Skeletal muscle satellite cell (primary cell): ENCODE data around the gene CAMTA1.

Experiments used
- H3K27me3 ChIP-seq: 2 replicates; pipeline ENCODE4 v1.7.0; 2013; ENCODE audit warnings: low read length; ENCODE audit not compliant: control insufficient read depth, insufficient read depth
- H3K36me3 ChIP-seq: 2 replicates; pipeline ENCODE4 v1.7.0; 2013; ENCODE audit warnings: mild to moderate bottlenecking, control low read depth, low read length; ENCODE audit not compliant: insufficient read depth
- H3K4me1 ChIP-seq: 2 replicates; pipeline ENCODE4 v1.7.0; 2013; ENCODE audit warnings: low read length; ENCODE audit not compliant: control insufficient read depth, insufficient read depth
- H3K4me2 ChIP-seq: 2 replicates; pipeline ENCODE4 v1.7.0; 2013; ENCODE audit warnings: mild to moderate bottlenecking, low read length
- H3K4me3 ChIP-seq: 2 replicates; pipeline ENCODE4 v1.7.0; 2013; ENCODE audit warnings: low read length
- H3K9ac ChIP-seq: 2 replicates; pipeline ENCODE4 v1.7.0; 2013; ENCODE audit warnings: mild to moderate bottlenecking, low read depth, low read length, moderate library complexity
- H3K9me3 ChIP-seq: replicated peaks from 2 replicates; pipeline ENCODE4 v1.7.0; 2013; ENCODE audit warnings: mild to moderate bottlenecking, control low read depth, low read length

Gene CAMTA1

GRCh38 chr1:7644086-7644485, 858.8 kb downstream of the CAMTA1 start:
- Histone ChIP-seq H3K4me1 (peaks cover 8% of the 10 kb centered on the region), H3K36me3 (no peaks in the 10 kb centered on the region), H3K9ac (no peak overlapping the region), H3K9me3 (no peaks in the 10 kb centered on the region), H3K4me2 (no peak overlapping the region), H3K27me3 (peaks cover 6% of the 10 kb centered on the region), H3K4me3 (no peak overlapping the region)

GRCh38 chr1:7644961-7645750, 859.9 kb downstream of the CAMTA1 start:
- Histone ChIP-seq H3K36me3 (no peaks in the 10 kb centered on the region), H3K9ac (no peak overlapping the region), H3K4me2 (no peak overlapping the region), H3K27me3 (peaks cover 13% of the 10 kb centered on the region), H3K9me3 (no peaks in the 10 kb centered on the region), H3K4me1 (peaks cover 8% of the 10 kb centered on the region), H3K4me3 (no peak overlapping the region)

GRCh38 chr1:7645751-7646048, 860.4 kb downstream of the CAMTA1 start:
- Histone ChIP-seq H3K4me2 (no peak overlapping the region), H3K4me3 (no peak overlapping the region), H3K9me3 (no peaks in the 10 kb centered on the region), H3K9ac (no peak overlapping the region), H3K4me1 (peaks cover 8% of the 10 kb centered on the region), H3K27me3 (peaks cover 16% of the 10 kb centered on the region), H3K36me3 (no peaks in the 10 kb centered on the region)

- H3K4me1 ChIP-seq, result peaks cover 8% of the 10 kb centered on the region
- H3K9me3 ChIP-seq, result no peaks in the 10 kb centered on the region
- H3K4me3 ChIP-seq, result no peak overlapping the region
- H3K4me2 ChIP-seq, result no peak overlapping the region
- H3K27me3 ChIP-seq, result peaks cover 20% of the 10 kb centered on the region
- H3K9ac ChIP-seq, result no peak overlapping the region
- no peaks in the 10 kb centered on the region for H3K36me3 ChIP-seq
Observed at GRCh38 chr1:7646164-7646563, 860.9 kb downstream of the CAMTA1 start.

- H3K4me1 ChIP-seq, result peaks cover 8% of the 10 kb centered on the region
- H3K4me3 ChIP-seq, result no peak overlapping the region
- peaks cover 26% of the 10 kb centered on the region for H3K27me3 ChIP-seq
- no peaks in the 10 kb centered on the region for H3K36me3 ChIP-seq
- no peak overlapping the region for H3K9ac ChIP-seq
- no peak overlapping the region for H3K4me2 ChIP-seq
- no peaks in the 10 kb centered on the region for H3K9me3 ChIP-seq
Observed at GRCh38 chr1:7646981-7647901, 862.0 kb downstream of the CAMTA1 start.

GRCh38 chr1:7648761-7649384, 863.6 kb downstream of the CAMTA1 start:
- no peaks in the 10 kb centered on the region for H3K9me3 ChIP-seq
- H3K9ac ChIP-seq, result no peak overlapping the region
- no peaks in the 10 kb centered on the region for H3K36me3 ChIP-seq

GRCh38 chr1:7650801-7651200, 865.5 kb downstream of the CAMTA1 start:
- H3K4me1 ChIP-seq, result no peaks in the 10 kb centered on the region

More at GRCh38 chr1:7648761-7649384, 863.6 kb downstream of the CAMTA1 start:
- H3K27me3 ChIP-seq, result peaks cover 26% of the 10 kb centered on the region
- no peak overlapping the region for H3K4me2 ChIP-seq
- peaks cover 8% of the 10 kb centered on the region for H3K4me1 ChIP-seq
- H3K4me3 ChIP-seq, result no peak overlapping the region

GRCh38 chr1:7651203-7651602, 865.9 kb downstream of the CAMTA1 start:
- H3K4me3 ChIP-seq, result no peak overlapping the region
- H3K36me3 ChIP-seq, result no peaks in the 10 kb centered on the region
- H3K9me3 ChIP-seq, result no peaks in the 10 kb centered on the region
- no peak overlapping the region for H3K9ac ChIP-seq
- H3K27me3 ChIP-seq, result peaks cover 26% of the 10 kb centered on the region
- no peak overlapping the region for H3K4me2 ChIP-seq
- no peaks in the 10 kb centered on the region for H3K4me1 ChIP-seq

More at GRCh38 chr1:7650801-7651200, 865.5 kb downstream of the CAMTA1 start:
- H3K9me3 ChIP-seq, result no peaks in the 10 kb centered on the region
- H3K4me3 ChIP-seq, result no peak overlapping the region
- no peak overlapping the region for H3K4me2 ChIP-seq
- H3K9ac ChIP-seq, result no peak overlapping the region
- peaks cover 26% of the 10 kb centered on the region for H3K27me3 ChIP-seq
- H3K36me3 ChIP-seq, result no peaks in the 10 kb centered on the region

- no peaks in the 10 kb centered on the region for H3K36me3 ChIP-seq
- H3K9me3 ChIP-seq, result no peaks in the 10 kb centered on the region
- H3K27me3 ChIP-seq, result peaks cover 27% of the 10 kb centered on the region
- no peaks in the 10 kb centered on the region for H3K4me1 ChIP-seq
- H3K9ac ChIP-seq, result no peak overlapping the region
- no peak overlapping the region for H3K4me3 ChIP-seq
- no peak overlapping the region for H3K4me2 ChIP-seq
Observed at GRCh38 chr1:7652061-7652460, 866.8 kb downstream of the CAMTA1 start.

GRCh38 chr1:7652515-7653098, 867.4 kb downstream of the CAMTA1 start:
- H3K9ac ChIP-seq, result no peak overlapping the region
- H3K4me1 ChIP-seq, result no peaks in the 10 kb centered on the region

GRCh38 chr1:7654725-7655124, 869.5 kb downstream of the CAMTA1 start:
- Histone ChIP-seq H3K4me1 (no peaks in the 10 kb centered on the region), H3K36me3 (no peaks in the 10 kb centered on the region), H3K4me3 (no peak overlapping the region), H3K4me2 (no peak overlapping the region), H3K27me3 (peaks cover 27% of the 10 kb centered on the region), H3K9me3 (no peaks in the 10 kb centered on the region), H3K9ac (no peak overlapping the region)

More at GRCh38 chr1:7652515-7653098, 867.4 kb downstream of the CAMTA1 start:
- Histone ChIP-seq H3K36me3 (no peaks in the 10 kb centered on the region), H3K4me3 (no peak overlapping the region), H3K27me3 (peaks cover 31% of the 10 kb centered on the region), H3K9me3 (no peaks in the 10 kb centered on the region), H3K4me2 (no peak overlapping the region)
